ENCODE data around the gene EEF2K.

The EEF2K gene

GRCh38 chr16:22308824-22309520 is 102.9 kb downstream of the EEF2K start:
- no peak overlapping the region for H3K4me3 ChIP-seq (ENCODE audit: low read depth, low read length)
- DNase-seq (ENCODE audit: low read depth), result no peak
- TF ChIP-seq CTCF (IDR thresholded peaks at IDR 0.05; ENCODE audit: low read depth, low read length, missing control alignments), result no peak

GRCh38 chr16:22311520-22311919 is 105.4 kb downstream of the EEF2K start:
- no peak for TF ChIP-seq CTCF (IDR thresholded peaks at IDR 0.05; ENCODE audit: low read depth, low read length, missing control alignments)
- no peak for DNase-seq (ENCODE audit: low read depth)
- H3K4me3 ChIP-seq (ENCODE audit: low read depth, low read length), result no peak overlapping the region

- DNase-seq (ENCODE audit: low read depth), result no peak
- TF ChIP-seq CTCF (IDR thresholded peaks at IDR 0.05; ENCODE audit: low read depth, low read length, missing control alignments), result no peak
- H3K4me3 ChIP-seq (ENCODE audit: low read depth, low read length), result no peak overlapping the region
Measured at GRCh38 chr16:22312897-22313781, 107.1 kb downstream of the EEF2K start.

- DNase-seq (ENCODE audit: low read depth), result no peak
- TF ChIP-seq CTCF (IDR thresholded peaks at IDR 0.05; ENCODE audit: low read depth, low read length, missing control alignments), result no peak
- no peak overlapping the region for H3K4me3 ChIP-seq (ENCODE audit: low read depth, low read length)
Measured at GRCh38 chr16:22313876-22314470, 107.9 kb downstream of the EEF2K start.

- no peak overlapping the region for H3K4me3 ChIP-seq (ENCODE audit: low read depth, low read length)
- DNase-seq (ENCODE audit: low read depth), result no peak
- no peak for TF ChIP-seq CTCF (IDR thresholded peaks at IDR 0.05; ENCODE audit: low read depth, low read length, missing control alignments)
Measured at GRCh38 chr16:22314661-22315626, 108.9 kb downstream of the EEF2K start.

GRCh38 chr16:22315979-22316378 is 109.9 kb downstream of the EEF2K start:
- H3K4me3 ChIP-seq (ENCODE audit: low read depth, low read length), result no peak overlapping the region
- DNase-seq (ENCODE audit: low read depth), result no peak
- no peak for TF ChIP-seq CTCF (IDR thresholded peaks at IDR 0.05; ENCODE audit: low read depth, low read length, missing control alignments)
